Lung (tissue), 12 donors: ENCODE measurements around the gene ADAM10. TPM values are rescaled to one million over a fixed set of nuclear protein-coding genes. Genes with fewer than 3 reads are reported as not detected.

Experiments
- ATAC-seq: fragments of 200-7000 bp; cut with Tn5 transposase; one replicate; pipeline ENCODE4 v1.9.1; 2020; ENCODE audit warnings: moderate number of reproducible peaks; ENCODE audit not compliant: insufficient read depth, low FRiP score
- DNase-seq, 3 donors: peaks; one replicate each; pipeline ENCODE4 v3.0.0-alpha.2; 2013 to 2017
- H3K27ac ChIP-seq, 2 donors: one replicate each; pipeline ENCODE4 v1.5.1; 2013; ENCODE audit warnings: mild to moderate bottlenecking in 2 of 2, moderate library complexity in 2 of 2, control low read depth in 1 of 2, inconsistent platforms in 1 of 2, low read depth in 1 of 2, low read length in 1 of 2
- H3K27me3 ChIP-seq, 3 donors: one replicate each; pipeline ENCODE4 v1.5.1; 2013; ENCODE audit warnings: low read length in 2 of 3; ENCODE audit not compliant: control insufficient read depth in 3 of 3, insufficient read depth in 3 of 3
- H3K36me3 ChIP-seq, 4 donors: one replicate each; pipeline ENCODE4 v1.5.1; 2013; ENCODE audit warnings: low read length in 4 of 4, mild to moderate bottlenecking in 1 of 4, moderate library complexity in 1 of 4; ENCODE audit not compliant: control insufficient read depth in 4 of 4, insufficient read depth in 4 of 4
- H3K4me1 ChIP-seq, 5 donors: one replicate each; pipeline ENCODE4 v1.5.1; 2013; ENCODE audit warnings: low read length in 5 of 5, mild to moderate bottlenecking in 2 of 5, moderate library complexity in 1 of 5; ENCODE audit not compliant: control insufficient read depth in 5 of 5, insufficient read depth in 5 of 5
- H3K4me3 ChIP-seq: one replicate; pipeline ENCODE4 v1.5.1; 2013; ENCODE audit warnings: mild to moderate bottlenecking, control low read depth, moderate library complexity
- H3K9ac ChIP-seq, 2 donors: one replicate each; pipeline ENCODE4 v1.5.1; 2013; ENCODE audit warnings: low read length in 2 of 2, control low read depth in 1 of 2; ENCODE audit not compliant: insufficient read depth in 1 of 2
- H3K9me3 ChIP-seq, 4 donors: one replicate each; pipeline ENCODE4 v1.5.1; 2013; ENCODE audit warnings: low read length in 3 of 4, mild to moderate bottlenecking in 1 of 4, moderate library complexity in 1 of 4; ENCODE audit not compliant: control insufficient read depth in 4 of 4, insufficient read depth in 3 of 4
- CTCF ChIP-seq: IDR thresholded peaks from 2 replicates; pipeline ENCODE4 v1.5.1; 2012; ENCODE audit warnings: mild to moderate bottlenecking; ENCODE audit errors: control extremely low read depth, extremely low read depth
- WGBS, 2 donors: extraction: QIAGEN DNeasy Blood & Tissue Kit; methylation state at CpG; one replicate each; pipeline ENCODE4 v1.1.7; 2013; 5-methylcytosine and 5-hydroxymethylcytosine counted together
- polyA plus RNA-seq, 2 donors: library from polyadenylated mRNA; stranded (reverse); fragments of 200-250 nt; gene quantifications; one replicate each; pipeline ENCODE4 v1.2.1, GENCODE V29; 2013
- total RNA-seq, 2 donors: library from RNA; depleted of rRNA in 1 of 2; stranded (reverse); fragments of >200 nt in 1 of 2; gene quantifications; one replicate each; pipeline ENCODE4 v1.2.1, GENCODE V29; 2014 to 2021
- donor health status: control.
- donor health status: control.
- donor health status: Bipolar disorder and iron deficiency.
- donor health status: healthy.
- donor health status: DM: yes; HTN: yes; CAD: no.

Gene ADAM10
- total and polyA plus RNA-seq, 4 donors = 9.7 to 274 (median 88.6) TPM

GRCh38 chr15:58793862-58794261, 44.4 kb upstream of the ADAM10 start:
- H3K9ac ChIP-seq = no peak overlapping the region
- ATAC-seq (peak; percentile 62), DNase-seq (peak; percentile 43 to 71 (median 52))
- H3K36me3 ChIP-seq = no peaks in the 10 kb centered on the region
- no peak overlapping the region for H3K4me3 ChIP-seq
- no peak overlapping the region for H3K27ac ChIP-seq
- no peaks in the 10 kb centered on the region for H3K27me3 ChIP-seq
- H3K9me3 ChIP-seq = no peaks in the 10 kb centered on the region
- peaks cover 0 to 29% (median 0%) of the 10 kb centered on the region in 5 donors for H3K4me1 ChIP-seq
- TF ChIP-seq CTCF = no peak
- 73 to 87% methylated on average over 6 of the region's 6 CpGs for WGBS, 2 donors

- no peaks in the 10 kb centered on the region for H3K27me3 ChIP-seq
- no peak overlapping the region for H3K4me3 ChIP-seq
- H3K27ac ChIP-seq = no peak overlapping the region
- peaks cover 0 to 7% (median 2%) of the 10 kb centered on the region in 5 donors for H3K4me1 ChIP-seq
- TF ChIP-seq CTCF = no peak
- H3K9me3 ChIP-seq = no peaks in the 10 kb centered on the region
- H3K36me3 ChIP-seq = peaks cover 0 to 2% (median 0%) of the 10 kb centered on the region in 4 donors
- no peak for ATAC-seq
- no peak for DNase-seq
- whole genome bisulfite sequencing, 2 donors = 90 to 95% methylated on average over 3 of the region's 3 CpGs
- no peak overlapping the region for H3K9ac ChIP-seq
Measured at GRCh38 chr15:58788056-58788710, 38.7 kb upstream of the ADAM10 start.

GRCh38 chr15:58785355-58785754, 35.8 kb upstream of the ADAM10 start:
- H3K27ac ChIP-seq = no peak overlapping the region
- H3K9ac ChIP-seq = no peak overlapping the region
- WGBS, 2 donors = 80 to 84% methylated on average over 6 of the region's 6 CpGs
- DNase-seq (peak in 2 of 3 donors; percentile 57 to 64), ATAC-seq (no peak)
- H3K27me3 ChIP-seq = no peaks in the 10 kb centered on the region
- no peak for TF ChIP-seq CTCF
- peaks cover 0 to 5% (median 2%) of the 10 kb centered on the region in 5 donors for H3K4me1 ChIP-seq
- peaks cover 0 to 2% (median 0%) of the 10 kb centered on the region in 4 donors for H3K36me3 ChIP-seq
- H3K4me3 ChIP-seq = no peak overlapping the region
- H3K9me3 ChIP-seq = no peaks in the 10 kb centered on the region
